Panc1 (cell line): ENCODE results near the gene FAM174B.

Experiments used
- CTCF ChIP-seq: fragments of 450-650 bp; IDR thresholded peaks from 2 replicates; pipeline ENCODE4 v1.5.1; 2017; ENCODE audit warnings: mild to moderate bottlenecking
- POLR2AphosphoS5 ChIP-seq: IDR thresholded peaks from 2 replicates; pipeline ENCODE4 v1.6.1; 2012; ENCODE audit warnings: mild to moderate bottlenecking, low read depth, low read length, moderate library complexity
- TF ChIP-seq, protein P1 (sequence below), 2 experiments: IDR thresholded peaks; 2 replicates each; pipeline ENCODE4 v1.6.1; 2011 to 2012; ENCODE audit warnings: low read depth in 2 of 2, control low read depth in 1 of 2, low read length in 1 of 2, mild to moderate bottlenecking in 1 of 2, moderate library complexity in 1 of 2; ENCODE audit not compliant: insufficient read depth in 1 of 2

- TF ChIP-seq CTCF = no peak
- TF ChIP-seq, protein P1, sequence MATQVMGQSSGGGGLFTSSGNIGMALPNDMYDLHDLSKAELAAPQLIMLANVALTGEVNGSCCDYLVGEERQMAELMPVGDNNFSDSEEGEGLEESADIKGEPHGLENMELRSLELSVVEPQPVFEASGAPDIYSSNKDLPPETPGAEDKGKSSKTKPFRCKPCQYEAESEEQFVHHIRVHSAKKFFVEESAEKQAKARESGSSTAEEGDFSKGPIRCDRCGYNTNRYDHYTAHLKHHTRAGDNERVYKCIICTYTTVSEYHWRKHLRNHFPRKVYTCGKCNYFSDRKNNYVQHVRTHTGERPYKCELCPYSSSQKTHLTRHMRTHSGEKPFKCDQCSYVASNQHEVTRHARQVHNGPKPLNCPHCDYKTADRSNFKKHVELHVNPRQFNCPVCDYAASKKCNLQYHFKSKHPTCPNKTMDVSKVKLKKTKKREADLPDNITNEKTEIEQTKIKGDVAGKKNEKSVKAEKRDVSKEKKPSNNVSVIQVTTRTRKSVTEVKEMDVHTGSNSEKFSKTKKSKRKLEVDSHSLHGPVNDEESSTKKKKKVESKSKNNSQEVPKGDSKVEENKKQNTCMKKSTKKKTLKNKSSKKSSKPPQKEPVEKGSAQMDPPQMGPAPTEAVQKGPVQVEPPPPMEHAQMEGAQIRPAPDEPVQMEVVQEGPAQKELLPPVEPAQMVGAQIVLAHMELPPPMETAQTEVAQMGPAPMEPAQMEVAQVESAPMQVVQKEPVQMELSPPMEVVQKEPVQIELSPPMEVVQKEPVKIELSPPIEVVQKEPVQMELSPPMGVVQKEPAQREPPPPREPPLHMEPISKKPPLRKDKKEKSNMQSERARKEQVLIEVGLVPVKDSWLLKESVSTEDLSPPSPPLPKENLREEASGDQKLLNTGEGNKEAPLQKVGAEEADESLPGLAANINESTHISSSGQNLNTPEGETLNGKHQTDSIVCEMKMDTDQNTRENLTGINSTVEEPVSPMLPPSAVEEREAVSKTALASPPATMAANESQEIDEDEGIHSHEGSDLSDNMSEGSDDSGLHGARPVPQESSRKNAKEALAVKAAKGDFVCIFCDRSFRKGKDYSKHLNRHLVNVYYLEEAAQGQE (IDR thresholded peaks at IDR 0.05; ENCODE audit: insufficient read depth in 1 of 2, low read depth in 2 of 2, low read length in 1 of 2) = no peak
- no peak for TF ChIP-seq POLR2AphosphoS5
Measured at GRCh38 chr15:92578096-92578835, 77.3 kb downstream of the FAM174B start.
